Prostate gland (tissue), 2 donors: ENCODE results near the gene DNAJB1. TPM values are rescaled to one million over a fixed set of nuclear protein-coding genes. Genes with fewer than 3 reads are reported as not detected.

Experiments
- DNase-seq: peaks from one replicate; pipeline ENCODE4 v3.0.0-alpha.2; 2019; ENCODE audit warnings: low spot score
- H3K27ac ChIP-seq, 2 donors: fragments of 200-600 bp; sonication (generic); 2 replicates each; pipeline ENCODE4 v1.5.1; 2017 to 2019
- H3K27me3 ChIP-seq: fragments of 200-600 bp; sonication (generic); replicated peaks from 2 replicates; pipeline ENCODE4 v1.5.1; 2019; ENCODE audit not compliant: insufficient read depth
- H3K36me3 ChIP-seq, 2 donors: fragments of 200-600 bp; sonication (generic); 1 replicate in 1 of 2; 2 replicates in 1 of 2; pipeline versions ENCODE4 v1.5.1 to v1.8.1; 2017 to 2019
- H3K4me1 ChIP-seq: fragments of 200-600 bp; sonication (generic); replicated peaks from 2 replicates; pipeline ENCODE4 v1.5.1; 2019
- H3K4me3 ChIP-seq, 2 donors: fragments of 200-600 bp; sonication (generic); 2 replicates each; pipeline ENCODE4 v1.5.1; 2017 to 2019
- H3K9me3 ChIP-seq: fragments of 200-600 bp; sonication (generic); 2 replicates; pipeline ENCODE4 v1.5.1; 2017
- POLR2A ChIP-seq: fragments of 450-650 bp; IDR thresholded peaks from one replicate; pipeline ENCODE4 v1.6.1; 2016; ENCODE audit warnings: antibody characterized with exemption, mild to moderate bottlenecking
- POLR2AphosphoS5 ChIP-seq: sonication (generic); formaldehyde crosslinking; IDR thresholded peaks from one replicate; pipeline ENCODE4 v1.6.1; 2017; ENCODE audit warnings: antibody characterized with exemption
- WGBS: methylation state at CpG from one replicate; pipeline ENCODE4 v1.1.5; 2018; 5-methylcytosine and 5-hydroxymethylcytosine counted together
- intact Hi-C: fragments of 100-400 bp; cut with DNase I; formaldehyde crosslinking; loops from one replicate; pipeline ENCODE4 v1.14.2; 2022
- total RNA-seq, 2 donors: library from RNA; depleted of rRNA; stranded (reverse); fragments of >200 nt; gene quantifications; one replicate each; pipeline ENCODE4 v1.1.0, GENCODE V29; 2016
- TF ChIP-seq, protein P1 (sequence below), 4 experiments: fragments of 200-600 bp in 2 of 4; fragments of 450-650 bp in 2 of 4; sonication (generic) in 2 of 4; IDR thresholded peaks; 1 replicate in 3 of 4; 2 replicates in 1 of 4; pipeline ENCODE4 v1.5.1; 2016 to 2019; ENCODE audit warnings: antibody characterized with exemption in 4 of 4, mild to moderate bottlenecking in 2 of 4, moderate library complexity in 2 of 4

The DNAJB1 gene
- total RNA-seq, 2 donors from 2014 or later = 91.6 to 108 TPM

DNA sequence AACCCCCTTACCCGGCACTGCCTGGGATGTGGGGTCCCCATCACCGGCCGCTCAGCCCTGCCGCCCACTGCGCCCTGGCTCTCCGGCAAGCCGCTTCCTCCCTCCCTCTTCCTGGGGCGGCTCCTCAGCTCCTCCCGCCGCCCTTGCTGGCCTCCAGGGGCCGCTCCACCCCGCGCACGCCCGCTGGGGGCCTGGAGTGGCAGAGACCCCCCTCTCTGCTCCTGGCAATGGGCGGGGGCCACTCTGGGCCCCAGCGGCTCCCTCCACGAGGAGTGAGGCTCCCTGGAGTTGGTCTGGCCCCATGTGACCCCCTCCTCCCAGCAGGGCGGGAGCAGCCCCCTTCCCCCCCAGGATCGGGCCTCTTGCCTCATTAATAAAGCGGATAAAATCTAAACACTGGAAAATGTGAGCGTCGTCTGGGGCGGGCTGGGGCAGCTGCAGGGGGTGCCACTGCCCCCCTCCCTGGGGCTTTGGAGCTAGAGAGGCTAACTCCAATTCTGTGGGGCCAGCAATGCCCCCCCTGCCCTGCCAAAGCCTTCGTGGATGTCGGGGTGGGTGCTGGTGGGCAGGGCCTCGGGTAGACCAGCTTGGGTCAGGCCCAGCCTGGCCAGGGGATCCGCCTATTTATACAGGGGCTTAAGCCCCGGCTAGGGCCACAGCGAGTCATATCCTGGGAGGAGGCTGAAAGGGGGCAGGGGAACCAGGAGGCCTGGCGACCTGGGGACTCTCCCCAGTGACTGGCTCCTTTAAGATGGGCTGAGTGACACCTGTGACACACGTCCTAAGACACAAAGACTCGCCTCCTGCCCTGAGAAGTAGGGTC is 42.7 kb downstream of the DNAJB1 start, which contains the start of gene PTGER1:
Gene PTGER1 (minus strand): TSS at position 104 of the 823 bp plus-strand sequence. CDS start 1,034 bp downstream, outside the sequence.
- DNase-seq = no peak
- Histone ChIP-seq H3K36me3 (no peaks in the 10 kb centered on the region), H3K9me3 (no peaks in the 10 kb centered on the region), H3K27me3 (no peaks in the 10 kb centered on the region), H3K4me1 (peaks cover 10% of the 10 kb centered on the region), H3K4me3 (no peak within 1 kb of the TSS), H3K27ac (no peak within 1 kb of the TSS)
- 11% methylated on average over 31 of the region's 33 CpGs for WGBS
- intact Hi-C loops = loop anchor here (10.0 kb wide), 1 partner anchor 331 kb away; no protein-coding TSS in a partner anchor
- TF ChIP-seq, protein P1, sequence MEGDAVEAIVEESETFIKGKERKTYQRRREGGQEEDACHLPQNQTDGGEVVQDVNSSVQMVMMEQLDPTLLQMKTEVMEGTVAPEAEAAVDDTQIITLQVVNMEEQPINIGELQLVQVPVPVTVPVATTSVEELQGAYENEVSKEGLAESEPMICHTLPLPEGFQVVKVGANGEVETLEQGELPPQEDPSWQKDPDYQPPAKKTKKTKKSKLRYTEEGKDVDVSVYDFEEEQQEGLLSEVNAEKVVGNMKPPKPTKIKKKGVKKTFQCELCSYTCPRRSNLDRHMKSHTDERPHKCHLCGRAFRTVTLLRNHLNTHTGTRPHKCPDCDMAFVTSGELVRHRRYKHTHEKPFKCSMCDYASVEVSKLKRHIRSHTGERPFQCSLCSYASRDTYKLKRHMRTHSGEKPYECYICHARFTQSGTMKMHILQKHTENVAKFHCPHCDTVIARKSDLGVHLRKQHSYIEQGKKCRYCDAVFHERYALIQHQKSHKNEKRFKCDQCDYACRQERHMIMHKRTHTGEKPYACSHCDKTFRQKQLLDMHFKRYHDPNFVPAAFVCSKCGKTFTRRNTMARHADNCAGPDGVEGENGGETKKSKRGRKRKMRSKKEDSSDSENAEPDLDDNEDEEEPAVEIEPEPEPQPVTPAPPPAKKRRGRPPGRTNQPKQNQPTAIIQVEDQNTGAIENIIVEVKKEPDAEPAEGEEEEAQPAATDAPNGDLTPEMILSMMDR (IDR thresholded peaks at IDR 0.05) = peak in 1 of 4 experiments; percentile 40
- TF ChIP-seq POLR2AphosphoS5 = no peak

DNA sequence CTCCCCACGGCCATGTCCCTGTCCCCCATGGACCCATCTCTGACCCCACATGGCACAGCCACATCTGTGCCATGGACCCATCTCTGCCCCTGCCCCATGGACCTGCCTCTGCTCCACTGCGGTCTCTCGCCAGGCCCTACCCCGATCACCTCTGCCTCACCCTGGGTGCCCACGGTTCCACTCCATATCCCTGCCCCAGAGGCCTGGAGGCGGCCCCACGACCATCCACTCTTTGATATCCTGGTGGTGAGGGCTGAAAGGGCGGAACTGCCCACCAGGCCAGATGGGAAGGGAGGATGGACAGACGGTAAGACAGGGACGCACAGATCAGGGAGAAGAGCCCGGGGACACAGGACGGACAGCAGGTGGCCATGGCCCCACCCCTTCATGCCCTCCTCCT is 43.4 kb downstream of the DNAJB1 start:
- Histone ChIP-seq H3K4me1 (peaks cover 10% of the 10 kb centered on the region), H3K27ac (no peak overlapping the region), H3K9me3 (no peaks in the 10 kb centered on the region), H3K4me3 (no peak overlapping the region), H3K27me3 (no peaks in the 10 kb centered on the region), H3K36me3 (no peaks in the 10 kb centered on the region)
- 44% methylated on average over 12 of the region's 12 CpGs for WGBS
- TF ChIP-seq POLR2AphosphoS5 (no peak), POLR2A (no peak)
- intact Hi-C loops = loop anchor here (10.0 kb wide), 1 partner anchor 330 kb away; no protein-coding TSS in a partner anchor
- DNase-seq = no peak

DNA sequence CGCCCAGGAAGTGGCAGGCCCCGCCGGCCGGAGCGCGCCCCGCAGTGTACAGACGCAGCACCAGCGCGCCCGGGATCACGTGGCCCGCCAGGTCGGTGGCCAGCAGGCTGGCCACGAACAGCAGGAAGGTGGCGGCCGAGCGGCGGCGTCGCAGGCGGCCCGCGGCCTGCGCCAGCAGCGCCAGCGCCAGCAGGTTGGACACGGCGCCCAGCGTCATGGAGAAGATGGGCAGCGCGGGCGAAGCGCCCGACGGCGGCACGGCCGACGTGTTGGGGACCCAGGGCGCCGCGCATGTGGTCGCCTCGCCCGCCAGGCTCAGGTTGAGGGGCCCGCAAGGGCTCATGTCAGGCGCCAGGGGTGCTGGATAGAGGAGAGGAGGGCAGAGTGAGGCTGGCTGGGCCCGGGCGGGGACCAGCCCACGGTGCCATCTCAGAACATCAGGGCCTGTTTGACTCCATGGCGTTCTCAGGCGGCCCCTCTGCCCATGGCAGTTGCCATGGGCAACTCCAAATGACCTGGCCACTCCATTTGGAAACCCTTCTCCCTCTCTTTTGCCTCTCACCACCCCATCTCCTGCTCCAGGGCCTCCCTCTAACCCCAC is 44.1 kb downstream of the DNAJB1 start:
- intact Hi-C loops = loop anchor here (10.0 kb wide), 1 partner anchor 329 kb away; no protein-coding TSS in a partner anchor
- H3K9me3 ChIP-seq = no peaks in the 10 kb centered on the region
- WGBS = 33% methylated on average over 41 of the region's 53 CpGs
- TF ChIP-seq, protein P1 (IDR thresholded peaks at IDR 0.05) = peak in 1 of 4 experiments; percentile 10
- no peak for TF ChIP-seq POLR2AphosphoS5
- H3K36me3 ChIP-seq = no peaks in the 10 kb centered on the region
- peak overlapping the region in 1 of 2 donors; percentile 10 for H3K4me3 ChIP-seq
- DNase-seq = no peak
- H3K27ac ChIP-seq = no peak overlapping the region
- peaks cover 10% of the 10 kb centered on the region for H3K4me1 ChIP-seq
- H3K27me3 ChIP-seq = no peaks in the 10 kb centered on the region

DNA sequence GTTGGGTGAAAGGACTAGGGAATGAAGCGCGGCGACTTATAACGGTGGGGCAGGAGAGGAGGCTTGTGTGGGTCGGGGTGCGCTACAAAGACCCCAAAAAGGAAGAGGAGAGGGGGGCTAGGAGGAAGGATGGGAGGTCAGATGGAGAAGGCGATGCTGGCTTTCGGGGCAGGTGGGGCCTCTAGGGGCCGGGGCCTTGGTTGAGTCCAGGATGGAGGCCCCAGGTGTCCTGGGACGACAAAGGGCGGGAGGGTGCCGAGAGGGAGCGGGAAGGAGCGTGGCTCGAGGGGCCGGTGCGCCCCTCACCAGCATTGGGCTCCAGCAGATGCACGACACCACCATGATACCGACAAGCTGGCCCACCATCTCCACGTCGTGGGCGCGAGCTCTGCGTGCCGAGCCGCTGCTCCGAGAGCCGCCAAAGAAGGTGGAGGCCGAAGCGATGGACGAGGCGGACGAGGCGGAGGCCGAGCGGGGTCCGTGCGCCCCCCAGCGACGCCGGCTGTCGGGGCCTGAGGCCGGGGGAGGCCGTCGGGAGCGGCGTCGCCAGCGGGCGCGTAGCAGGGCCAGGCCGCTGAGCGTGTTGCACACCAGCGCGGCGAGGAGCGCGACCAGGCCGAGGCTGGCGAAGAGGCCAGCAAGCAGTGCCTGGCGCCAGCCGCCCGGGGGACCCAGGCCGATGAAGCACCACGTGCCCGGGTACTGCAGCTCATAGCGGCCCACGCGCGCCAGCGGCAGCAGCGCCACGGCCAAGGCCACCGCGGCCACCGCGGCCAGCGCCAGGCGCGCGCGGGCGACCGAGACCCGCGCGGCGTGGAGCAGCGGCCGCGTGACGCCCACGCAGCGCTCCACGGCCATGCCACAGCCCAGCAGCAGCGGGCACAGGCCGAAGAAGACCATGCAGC is 44.9 kb downstream of the DNAJB1 start:
- no peaks in the 10 kb centered on the region for H3K36me3 ChIP-seq
- no peaks in the 10 kb centered on the region for H3K27me3 ChIP-seq
- intact Hi-C loops = loop anchor here (10.0 kb wide), 1 partner anchor 329 kb away; no protein-coding TSS in a partner anchor
- DNase-seq = no peak
- no peaks in the 10 kb centered on the region for H3K9me3 ChIP-seq
- peak overlapping the region in 1 of 2 donors; percentile 10 for H3K4me3 ChIP-seq
- H3K27ac ChIP-seq = no peak overlapping the region
- TF ChIP-seq, protein P1 (IDR thresholded peaks at IDR 0.05) = no peak
- no peak for TF ChIP-seq POLR2A
- TF ChIP-seq POLR2AphosphoS5 = no peak
- H3K4me1 ChIP-seq = peaks cover 10% of the 10 kb centered on the region
- 32% methylated on average over 89 of the region's 97 CpGs for WGBS
